ENCODE data around the gene TNFRSF4.

TNFRSF4 gene

GRCh38 chr1:1222575-1223225 is 8.7 kb upstream of the TNFRSF4 start:
- Histone ChIP-seq H3K36me3 (ENCODE audit: control insufficient read depth in 4 of 4, insufficient read depth in 4 of 4, low read length in 3 of 4) (peaks cover 5 to 94% (median 64%) of the 10 kb centered on the region in 4 experiments), H3K9me3 (ENCODE audit: control extremely low read depth in 1 of 5, control insufficient read depth in 4 of 5, insufficient read depth in 2 of 5, low read depth in 1 of 5, low read length in 4 of 5) (no peaks in the 10 kb centered on the region), H3K4me3 (ENCODE audit: control insufficient read depth in 1 of 7, extremely low read depth in 1 of 7, insufficient read depth in 4 of 7, low read depth in 2 of 7, low read length in 6 of 7) (no peak overlapping the region), H3K27ac (ENCODE audit: insufficient read depth in 1 of 2, low read depth in 1 of 2, low read length in 2 of 2, poor library complexity in 1 of 2, severe bottlenecking in 2 of 2) (no peak overlapping the region), H3K27me3 (replicated peaks in 2 of 5; ENCODE audit: control insufficient read depth in 4 of 5, insufficient read depth in 5 of 5, low read length in 4 of 5) (no peaks in the 10 kb centered on the region), H3K4me1 (ENCODE audit: control extremely low read depth in 1 of 4, control insufficient read depth in 4 of 4, insufficient read depth in 4 of 4, low read length in 3 of 4) (no peaks in the 10 kb centered on the region)
- CTCF ChIA-PET = interaction anchor here (0.8 to 1.2 kb wide), 2 partner anchors 100 to 102 kb away, joined by 3 read pairs; no protein-coding TSS in a partner anchor
- no peak for DNase-seq
- POLR2A ChIA-PET = interaction anchor here (1.0 kb wide), 1 partner anchor 9 kb away, joined by 4 read pairs; the partner anchor contains the start of genes B3GALT6 and SDF4
- 99% methylated on average over 44 of the region's 44 CpGs for WGBS (ENCODE audit: insufficient coverage)

GRCh38 chr1:1221887-1222574 is 8.1 kb upstream of the TNFRSF4 start:
- Histone ChIP-seq H3K9me3 (ENCODE audit: control extremely low read depth in 1 of 5, control insufficient read depth in 4 of 5, insufficient read depth in 2 of 5, low read depth in 1 of 5, low read length in 4 of 5) (no peaks in the 10 kb centered on the region), H3K4me3 (ENCODE audit: control insufficient read depth in 1 of 7, extremely low read depth in 1 of 7, insufficient read depth in 4 of 7, low read depth in 2 of 7, low read length in 6 of 7) (no peak overlapping the region), H3K36me3 (ENCODE audit: control insufficient read depth in 4 of 4, insufficient read depth in 4 of 4, low read length in 3 of 4) (peaks cover 5 to 96% (median 67%) of the 10 kb centered on the region in 4 experiments), H3K27me3 (replicated peaks in 2 of 5; ENCODE audit: control insufficient read depth in 4 of 5, insufficient read depth in 5 of 5, low read length in 4 of 5) (no peaks in the 10 kb centered on the region), H3K27ac (ENCODE audit: insufficient read depth in 1 of 2, low read depth in 1 of 2, low read length in 2 of 2, poor library complexity in 1 of 2, severe bottlenecking in 2 of 2) (no peak overlapping the region), H3K4me1 (ENCODE audit: control extremely low read depth in 1 of 4, control insufficient read depth in 4 of 4, insufficient read depth in 4 of 4, low read length in 3 of 4) (no peaks in the 10 kb centered on the region)
- ChIA-PET POLR2A (no interaction called here), CTCF (interaction anchor here (1.2 kb wide), 1 partner anchor 101 kb away, joined by 3 read pairs; no protein-coding TSS in a partner anchor)
- WGBS (ENCODE audit: insufficient coverage) = 94% methylated on average over 27 of the region's 30 CpGs
- no peak for DNase-seq

GRCh38 chr1:1220197-1220596 is 6.2 kb upstream of the TNFRSF4 start:
- H3K36me3 ChIP-seq (ENCODE audit: control insufficient read depth in 4 of 4, insufficient read depth in 4 of 4, low read length in 3 of 4) = peaks cover 7 to 94% (median 60%) of the 10 kb centered on the region in 4 experiments
- ChIA-PET CTCF (no interaction called here), POLR2A (no interaction called here)
- H3K27ac ChIP-seq (ENCODE audit: insufficient read depth in 1 of 2, low read depth in 1 of 2, low read length in 2 of 2, poor library complexity in 1 of 2, severe bottlenecking in 2 of 2) = no peak overlapping the region
- no peak for DNase-seq
- H3K4me3 ChIP-seq (ENCODE audit: control insufficient read depth in 1 of 7, extremely low read depth in 1 of 7, insufficient read depth in 4 of 7, low read depth in 2 of 7, low read length in 6 of 7) = no peak overlapping the region
- 97% methylated on average over 24 of the region's 24 CpGs for WGBS (ENCODE audit: insufficient coverage)
- H3K9me3 ChIP-seq (ENCODE audit: control extremely low read depth in 1 of 5, control insufficient read depth in 4 of 5, insufficient read depth in 2 of 5, low read depth in 1 of 5, low read length in 4 of 5) = no peaks in the 10 kb centered on the region
- no peaks in the 10 kb centered on the region for H3K27me3 ChIP-seq (replicated peaks in 2 of 5; ENCODE audit: control insufficient read depth in 4 of 5, insufficient read depth in 5 of 5, low read length in 4 of 5)
- peaks cover 0 to 4% (median 3%) of the 10 kb centered on the region in 4 experiments for H3K4me1 ChIP-seq (ENCODE audit: control extremely low read depth in 1 of 4, control insufficient read depth in 4 of 4, insufficient read depth in 4 of 4, low read length in 3 of 4)

- DNase-seq = no peak
- WGBS (ENCODE audit: insufficient coverage) = over 99% methylated on average over 20 of the region's 20 CpGs
- Histone ChIP-seq H3K9me3 (ENCODE audit: control extremely low read depth in 1 of 5, control insufficient read depth in 4 of 5, insufficient read depth in 2 of 5, low read depth in 1 of 5, low read length in 4 of 5) (no peaks in the 10 kb centered on the region), H3K4me3 (ENCODE audit: control insufficient read depth in 1 of 7, extremely low read depth in 1 of 7, insufficient read depth in 4 of 7, low read depth in 2 of 7, low read length in 6 of 7) (no peak overlapping the region), H3K36me3 (ENCODE audit: control insufficient read depth in 4 of 4, insufficient read depth in 4 of 4, low read length in 3 of 4) (peaks cover 7 to 87% (median 52%) of the 10 kb centered on the region in 4 experiments), H3K27me3 (replicated peaks in 2 of 5; ENCODE audit: control insufficient read depth in 4 of 5, insufficient read depth in 5 of 5, low read length in 4 of 5) (no peaks in the 10 kb centered on the region), H3K4me1 (ENCODE audit: control extremely low read depth in 1 of 4, control insufficient read depth in 4 of 4, insufficient read depth in 4 of 4, low read length in 3 of 4) (peaks cover 0 to 12% (median 11%) of the 10 kb centered on the region in 4 experiments), H3K27ac (ENCODE audit: insufficient read depth in 1 of 2, low read depth in 1 of 2, low read length in 2 of 2, poor library complexity in 1 of 2, severe bottlenecking in 2 of 2) (no peak overlapping the region)
- CTCF ChIA-PET = no interaction called here
- POLR2A ChIA-PET = interaction anchor here (1.5 kb wide), 1 partner anchor 12 kb away, joined by 4 read pairs; no protein-coding TSS in a partner anchor
Measured at GRCh38 chr1:1219341-1219740, 5.4 kb upstream of the TNFRSF4 start.

- Histone ChIP-seq H3K4me3 (ENCODE audit: control insufficient read depth in 1 of 7, extremely low read depth in 1 of 7, insufficient read depth in 4 of 7, low read depth in 2 of 7, low read length in 6 of 7) (no peak overlapping the region), H3K4me1 (ENCODE audit: control extremely low read depth in 1 of 4, control insufficient read depth in 4 of 4, insufficient read depth in 4 of 4, low read length in 3 of 4) (peaks cover 0 to 19% (median 18%) of the 10 kb centered on the region in 4 experiments), H3K27ac (ENCODE audit: insufficient read depth in 1 of 2, low read depth in 1 of 2, low read length in 2 of 2, poor library complexity in 1 of 2, severe bottlenecking in 2 of 2) (no peak overlapping the region), H3K9me3 (ENCODE audit: control extremely low read depth in 1 of 5, control insufficient read depth in 4 of 5, insufficient read depth in 2 of 5, low read depth in 1 of 5, low read length in 4 of 5) (no peaks in the 10 kb centered on the region), H3K36me3 (ENCODE audit: control insufficient read depth in 4 of 4, insufficient read depth in 4 of 4, low read length in 3 of 4) (peaks cover 7 to 81% (median 50%) of the 10 kb centered on the region in 4 experiments), H3K27me3 (replicated peaks in 2 of 5; ENCODE audit: control insufficient read depth in 4 of 5, insufficient read depth in 5 of 5, low read length in 4 of 5) (no peaks in the 10 kb centered on the region)
- POLR2A ChIA-PET = interaction anchor here (1.5 kb wide), 1 partner anchor 12 kb away, joined by 4 read pairs; no protein-coding TSS in a partner anchor
- DNase-seq = no peak
- 98% methylated on average over 33 of the region's 36 CpGs for WGBS (ENCODE audit: insufficient coverage)
- CTCF ChIA-PET = no interaction called here
Measured at GRCh38 chr1:1218524-1219200, 4.7 kb upstream of the TNFRSF4 start.

GRCh38 chr1:1217621-1218523 is 3.9 kb upstream of the TNFRSF4 start:
- peaks cover 4 to 74% (median 45%) of the 10 kb centered on the region in 4 experiments for H3K36me3 ChIP-seq (ENCODE audit: control insufficient read depth in 4 of 4, insufficient read depth in 4 of 4, low read length in 3 of 4)
- POLR2A ChIA-PET = interaction anchor here (1.2 to 1.5 kb wide), 2 partner anchors 9 to 13 kb away, joined by 4 to 5 read pairs; no protein-coding TSS in a partner anchor
- CTCF ChIA-PET = interaction anchor here (1.1 kb wide), 1 partner anchor 11 kb away, joined by 3 read pairs; no protein-coding TSS in a partner anchor
- no peak for DNase-seq
- 96% methylated on average over 45 of the region's 52 CpGs for WGBS (ENCODE audit: insufficient coverage)
- no peak overlapping the region for H3K4me3 ChIP-seq (ENCODE audit: control insufficient read depth in 1 of 7, extremely low read depth in 1 of 7, insufficient read depth in 4 of 7, low read depth in 2 of 7, low read length in 6 of 7)
- no peaks in the 10 kb centered on the region for H3K27me3 ChIP-seq (replicated peaks in 2 of 5; ENCODE audit: control insufficient read depth in 4 of 5, insufficient read depth in 5 of 5, low read length in 4 of 5)
- H3K9me3 ChIP-seq (ENCODE audit: control extremely low read depth in 1 of 5, control insufficient read depth in 4 of 5, insufficient read depth in 2 of 5, low read depth in 1 of 5, low read length in 4 of 5) = no peaks in the 10 kb centered on the region
- H3K4me1 ChIP-seq (ENCODE audit: control extremely low read depth in 1 of 4, control insufficient read depth in 4 of 4, insufficient read depth in 4 of 4, low read length in 3 of 4) = peaks cover 0 to 27% (median 26%) of the 10 kb centered on the region in 4 experiments
- H3K27ac ChIP-seq (ENCODE audit: insufficient read depth in 1 of 2, low read depth in 1 of 2, low read length in 2 of 2, poor library complexity in 1 of 2, severe bottlenecking in 2 of 2) = no peak overlapping the region
